T-helper 17 cell (primary cell): Measurements from ENCODE around the gene SOHLH1. TPM values are rescaled to one million over a fixed set of nuclear protein-coding genes. Genes with fewer than 3 reads are reported as not detected.

Source experiments
- ATAC-seq: fragments of 150-1000 bp; cut with Tn5 transposase; 2 replicates; pipeline ENCODE4 v1.10.0; 2021; ENCODE audit warnings: mild to moderate bottlenecking, moderate library complexity
- DNase-seq, 3 donors: peaks; one replicate each; pipeline versions ENCODE4 v3.0.0 to v3.0.0-alpha.2; 2020 to 2021
- H3K9me3 ChIP-seq: one replicate; pipeline ENCODE4 v1.7.0; 2013; ENCODE audit warnings: low read length, mild to moderate bottlenecking; ENCODE audit not compliant: control insufficient read depth, poor library complexity, severe bottlenecking
- H3K27ac Mint-ChIP-seq: one replicate; pipeline ENCODE4 v1.8.0; 2022; ENCODE audit warnings: mild to moderate bottlenecking, moderate library complexity, mixed read lengths
- H3K27me3 Mint-ChIP-seq: one replicate; pipeline ENCODE4 v1.8.0; 2022; ENCODE audit warnings: mixed read lengths
- H3K36me3 Mint-ChIP-seq: one replicate; pipeline ENCODE4 v1.8.0; 2022; ENCODE audit warnings: low read depth, mixed read lengths
- H3K4me1 Mint-ChIP-seq: one replicate; pipeline ENCODE4 v1.8.0; 2022; ENCODE audit warnings: mild to moderate bottlenecking, mixed read lengths
- H3K4me3 Mint-ChIP-seq: one replicate; pipeline ENCODE4 v1.8.0; 2022; ENCODE audit warnings: mild to moderate bottlenecking, moderate library complexity, mixed read lengths
- total RNA-seq, 4 donors: library from RNA in 2 of 4; stranded (reverse) in 2 of 4; gene quantifications; one replicate each; pipeline ENCODE4 v1.2.3 and lab custom pipeline; 2022 to 2026

Gene SOHLH1
- total RNA-seq, 2 donors from 2014 or later: not detected

GRCh38 chr9:135737840-135738521 is 38.7 kb upstream of the SOHLH1 start:
- H3K27me3 Mint-ChIP-seq: peaks cover 34% of the 10 kb centered on the region
- ATAC-seq: no peak
- no peak overlapping the region for H3K4me3 Mint-ChIP-seq
- H3K36me3 Mint-ChIP-seq: no peaks in the 10 kb centered on the region
- H3K27ac Mint-ChIP-seq: no peak overlapping the region
- H3K9me3 ChIP-seq: no peaks in the 10 kb centered on the region
- H3K4me1 Mint-ChIP-seq: peaks cover 4% of the 10 kb centered on the region
- no peak for DNase-seq

GRCh38 chr9:135736979-135737839 is 37.9 kb upstream of the SOHLH1 start:
- H3K4me3 Mint-ChIP-seq: no peak overlapping the region
- H3K27ac Mint-ChIP-seq: no peak overlapping the region
- H3K27me3 Mint-ChIP-seq: peaks cover 28% of the 10 kb centered on the region
- H3K36me3 Mint-ChIP-seq: no peaks in the 10 kb centered on the region
- H3K4me1 Mint-ChIP-seq: peaks cover 4% of the 10 kb centered on the region
- ATAC-seq: no peak
- DNase-seq: no peak
- no peaks in the 10 kb centered on the region for H3K9me3 ChIP-seq

DNA sequence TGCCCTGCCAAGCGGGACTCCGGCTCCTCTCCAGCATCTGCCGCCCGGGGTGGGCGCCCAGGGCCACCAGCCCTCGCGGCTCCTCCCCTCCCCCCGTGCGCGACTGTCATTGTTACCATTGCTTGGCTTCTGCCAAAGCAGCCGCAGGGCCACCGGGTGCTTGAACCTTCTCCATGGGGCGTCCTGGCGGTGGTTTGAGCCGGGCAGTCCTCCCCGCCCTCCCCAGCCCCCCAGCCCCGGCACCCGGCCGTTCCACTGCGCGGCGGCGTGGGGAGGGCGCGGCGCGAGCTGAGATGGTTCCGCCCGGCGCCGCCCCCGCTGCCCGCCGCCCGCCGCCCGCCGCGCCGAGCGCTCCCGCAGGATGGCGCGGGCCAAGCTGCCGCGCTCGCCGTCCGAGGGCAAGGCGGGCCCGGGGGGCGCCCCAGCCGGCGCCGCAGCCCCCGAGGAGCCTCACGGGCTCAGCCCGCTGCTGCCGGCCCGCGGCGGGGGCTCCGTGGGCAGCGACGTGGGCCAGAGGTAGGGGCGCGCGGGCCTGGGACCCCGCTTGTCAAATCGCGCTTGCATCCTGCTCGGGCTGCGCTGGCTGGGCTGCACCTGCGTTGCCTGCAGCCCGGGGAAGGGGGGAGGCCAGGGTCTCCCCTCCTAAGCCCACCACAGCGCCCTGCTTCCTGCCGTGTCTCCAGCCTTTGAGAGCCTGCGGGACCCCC is 37.1 kb upstream of the SOHLH1 start:
- no peaks in the 10 kb centered on the region for H3K9me3 ChIP-seq
- H3K27me3 Mint-ChIP-seq: peaks cover 28% of the 10 kb centered on the region
- no peak overlapping the region for H3K4me3 Mint-ChIP-seq
- peaks cover 4% of the 10 kb centered on the region for H3K4me1 Mint-ChIP-seq
- H3K27ac Mint-ChIP-seq: no peak overlapping the region
- no peaks in the 10 kb centered on the region for H3K36me3 Mint-ChIP-seq
- ATAC-seq: no peak
- no peak for DNase-seq

- Mint-ChIP-seq H3K36me3 (no peaks in the 10 kb centered on the region), H3K27me3 (peaks cover 22% of the 10 kb centered on the region), H3K27ac (no peak overlapping the region), H3K4me1 (peaks cover 4% of the 10 kb centered on the region), H3K4me3 (no peak overlapping the region)
- H3K9me3 ChIP-seq: no peaks in the 10 kb centered on the region
- DNase-seq: no peak
- ATAC-seq: no peak
Measured at GRCh38 chr9:135734616-135735144, 35.4 kb upstream of the SOHLH1 start.

- no peaks in the 10 kb centered on the region for H3K9me3 ChIP-seq
- ATAC-seq: no peak
- H3K27ac Mint-ChIP-seq: no peak overlapping the region
- peaks cover 26% of the 10 kb centered on the region for H3K27me3 Mint-ChIP-seq
- no peak overlapping the region for H3K4me3 Mint-ChIP-seq
- DNase-seq: no peak
- peaks cover 6% of the 10 kb centered on the region for H3K4me1 Mint-ChIP-seq
- H3K36me3 Mint-ChIP-seq: peaks cover 3% of the 10 kb centered on the region
Measured at GRCh38 chr9:135732569-135733257, 33.4 kb upstream of the SOHLH1 start.

DNA sequence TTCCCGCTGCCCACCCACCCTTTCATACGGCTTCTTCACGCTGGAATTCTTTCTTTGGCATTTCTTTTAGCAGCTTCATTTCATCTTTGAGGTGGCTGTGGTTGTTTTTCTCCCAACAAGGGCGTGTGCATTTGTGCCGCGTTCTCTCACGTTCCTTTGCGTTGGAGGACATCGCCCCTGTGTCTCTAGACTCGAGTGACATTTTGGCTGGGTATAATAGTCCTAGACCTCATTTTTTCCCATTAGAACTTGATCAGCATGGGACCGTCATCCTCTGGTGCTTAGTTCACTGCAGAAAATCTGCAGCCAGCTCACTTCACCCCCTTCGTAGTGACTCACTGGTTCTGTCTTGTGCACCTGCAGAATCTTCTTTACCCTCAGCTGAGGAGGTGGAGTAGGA is 32.2 kb upstream of the SOHLH1 start:
- H3K36me3 Mint-ChIP-seq: peaks cover 3% of the 10 kb centered on the region
- no peaks in the 10 kb centered on the region for H3K9me3 ChIP-seq

DNA sequence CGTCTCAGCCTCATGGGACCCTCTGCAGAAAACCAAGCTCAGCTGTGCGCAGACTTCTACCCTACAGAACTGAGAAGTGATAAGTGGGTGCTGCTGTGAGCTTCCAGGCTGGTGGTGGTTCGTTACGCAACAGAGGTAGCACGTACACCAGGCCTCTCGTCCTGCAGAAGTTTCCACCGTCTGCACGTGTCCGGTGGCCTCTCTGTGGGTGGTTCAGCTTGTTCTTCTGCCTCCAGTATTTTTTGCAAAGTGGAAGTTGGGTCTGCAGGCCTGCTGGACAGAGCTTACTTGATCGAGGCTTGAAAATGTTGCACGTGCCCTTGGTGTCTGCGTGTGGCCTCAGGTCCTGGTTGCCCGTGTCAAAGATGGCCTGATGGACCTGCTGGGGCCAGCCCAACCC is 30.2 kb upstream of the SOHLH1 start:
- Mint-ChIP-seq H3K4me1 (peaks cover 4% of the 10 kb centered on the region), H3K27ac (no peak overlapping the region), H3K27me3 (peaks cover 28% of the 10 kb centered on the region), H3K36me3 (peaks cover 3% of the 10 kb centered on the region), H3K4me3 (no peak overlapping the region)
- DNase-seq (no peak), ATAC-seq (no peak)
- no peaks in the 10 kb centered on the region for H3K9me3 ChIP-seq

More for the DNA sequence above, 32.2 kb upstream of the SOHLH1 start:
- ATAC-seq (no peak), DNase-seq (no peak)
- H3K27me3 Mint-ChIP-seq: peaks cover 22% of the 10 kb centered on the region
- H3K27ac Mint-ChIP-seq: no peak overlapping the region
- H3K4me1 Mint-ChIP-seq: peaks cover 2% of the 10 kb centered on the region
- no peak overlapping the region for H3K4me3 Mint-ChIP-seq

DNA sequence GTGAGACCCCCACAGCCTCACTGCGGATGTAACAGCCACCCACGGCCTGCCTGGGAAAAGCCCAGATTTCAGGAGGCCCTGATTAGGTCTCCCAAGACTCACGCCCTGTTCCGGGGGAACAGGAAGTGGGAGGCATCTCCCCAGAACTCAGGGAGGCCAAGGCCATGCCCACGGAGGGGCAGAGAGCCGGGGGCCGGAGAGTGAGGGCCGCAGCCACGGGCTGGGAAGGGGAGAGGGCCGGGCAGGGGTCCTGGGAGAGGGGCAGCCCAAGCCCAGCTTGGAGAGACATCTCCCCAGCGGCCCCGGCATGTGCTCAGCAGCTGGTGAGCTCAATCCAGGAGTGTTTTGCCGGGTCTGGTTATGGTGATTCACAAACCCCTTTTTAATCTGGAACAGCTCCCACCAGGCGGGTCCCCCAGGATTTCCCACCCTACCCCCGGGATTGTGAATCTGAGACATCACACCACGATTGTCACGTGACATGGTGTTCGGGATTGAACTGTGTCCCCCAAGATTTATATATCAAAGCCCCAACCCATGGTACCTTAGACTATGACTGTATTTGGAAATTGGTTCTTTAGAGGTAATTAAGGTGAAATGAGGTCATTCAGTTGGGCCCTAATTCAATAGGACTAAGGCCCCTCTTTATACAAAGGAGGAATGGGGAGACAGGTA is 29.3 kb upstream of the SOHLH1 start:
- no peak for ATAC-seq
- Mint-ChIP-seq H3K27me3 (peaks cover 23% of the 10 kb centered on the region), H3K4me3 (no peak overlapping the region), H3K36me3 (peaks cover 3% of the 10 kb centered on the region), H3K4me1 (peaks cover 4% of the 10 kb centered on the region), H3K27ac (no peak overlapping the region)
- H3K9me3 ChIP-seq: no peaks in the 10 kb centered on the region
- no peak for DNase-seq

DNA sequence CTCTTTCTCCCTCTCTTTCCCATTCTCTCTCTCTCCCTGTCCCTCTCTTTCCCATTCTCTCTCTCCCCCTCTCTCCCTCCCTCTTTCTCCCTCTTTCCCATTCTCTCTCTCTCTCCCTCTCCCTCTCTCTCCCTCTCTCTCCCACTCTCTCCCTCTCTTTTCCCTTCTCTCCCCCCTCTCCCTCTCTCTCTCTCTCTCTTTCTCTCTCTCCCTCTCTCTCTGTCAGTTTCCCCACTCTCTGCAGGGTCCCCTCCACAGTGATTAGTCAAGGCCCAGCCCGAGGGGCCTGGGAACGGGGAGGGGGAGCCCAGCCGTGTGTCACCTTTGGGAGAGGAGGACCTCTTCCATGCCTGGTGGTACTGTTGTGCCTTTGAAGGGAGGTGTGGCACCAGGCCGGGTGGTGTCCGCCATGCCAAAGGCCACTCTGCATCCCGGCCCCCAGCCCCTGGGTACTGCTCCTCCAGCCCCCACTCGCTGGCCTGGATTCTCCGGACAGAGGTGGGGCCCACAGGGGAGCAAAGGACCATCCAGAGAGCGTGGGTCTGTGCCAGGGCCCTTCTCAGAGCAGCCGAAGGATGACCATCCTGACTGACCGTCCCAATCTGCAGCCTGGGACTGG is 28.1 kb upstream of the SOHLH1 start:
- H3K4me1 Mint-ChIP-seq: peaks cover 4% of the 10 kb centered on the region
- DNase-seq: no peak
- no peak overlapping the region for H3K27ac Mint-ChIP-seq
- H3K36me3 Mint-ChIP-seq: peaks cover 3% of the 10 kb centered on the region
- H3K27me3 Mint-ChIP-seq: peaks cover 23% of the 10 kb centered on the region
- no peak for ATAC-seq
- H3K4me3 Mint-ChIP-seq: no peak overlapping the region
- no peaks in the 10 kb centered on the region for H3K9me3 ChIP-seq

- Mint-ChIP-seq H3K27me3 (peaks cover 23% of the 10 kb centered on the region), H3K27ac (no peak overlapping the region), H3K4me3 (no peak overlapping the region), H3K4me1 (peaks cover 4% of the 10 kb centered on the region), H3K36me3 (peaks cover 3% of the 10 kb centered on the region)
- H3K9me3 ChIP-seq: no peaks in the 10 kb centered on the region
- ATAC-seq: no peak
- no peak for DNase-seq
Measured at GRCh38 chr9:135726138-135726853, 27.0 kb upstream of the SOHLH1 start.

GRCh38 chr9:135724186-135724787 is 25.0 kb upstream of the SOHLH1 start:
- no peak overlapping the region for H3K4me3 Mint-ChIP-seq
- ATAC-seq: no peak
- no peak for DNase-seq
- H3K4me1 Mint-ChIP-seq: peaks cover 4% of the 10 kb centered on the region
- H3K9me3 ChIP-seq: no peaks in the 10 kb centered on the region
- no peak overlapping the region for H3K27ac Mint-ChIP-seq
- H3K36me3 Mint-ChIP-seq: peaks cover 3% of the 10 kb centered on the region
- H3K27me3 Mint-ChIP-seq: peaks cover 23% of the 10 kb centered on the region
